HEK293 (cell line): ENCODE results near the gene DHCR7.

Source experiments
- CTCF ChIA-PET: fragments of 350-600 bp; formaldehyde crosslinking; extraction: SDS; loops from one replicate; lab custom pipeline; 2021; ENCODE audit warnings: antibody characterized with exemption; lab: Yijun Ruan, JAX
- POLR2A ChIA-PET: fragments of 300-600 bp; formaldehyde crosslinking; extraction: SDS; loops from one replicate; lab custom pipeline; 2020; ENCODE audit warnings: antibody characterized with exemption, inconsistent platforms; lab: Yijun Ruan, JAX
- H3K27ac ChIP-seq: fragments of 200-500 bp; sonication (Bioruptor generic); 2 replicates; pipeline ENCODE4 v1.5.1; 2014; ENCODE audit warnings: low read depth, low read length, control low read depth, inconsistent platforms; ENCODE audit errors: extremely low read depth
- H3K36me3 ChIP-seq, 2 experiments: fragments of 200-500 bp in 1 of 2; sonication (Bioruptor generic) in 1 of 2; 1 replicate in 1 of 2; 2 replicates in 1 of 2; pipeline ENCODE4 v1.5.1; 2014 to 2017; ENCODE audit warnings: inconsistent platforms in 2 of 2, low read length in 2 of 2; ENCODE audit not compliant: control insufficient read depth in 2 of 2, insufficient read depth in 1 of 2
- H3K4me1 ChIP-seq: fragments of 200-500 bp; sonication (Bioruptor generic); 2 replicates; pipeline ENCODE4 v1.5.1; 2014; ENCODE audit warnings: mild to moderate bottlenecking, low read length, inconsistent platforms; ENCODE audit not compliant: control insufficient read depth, insufficient read depth
- H3K4me3 ChIP-seq: 2 replicates; pipeline ENCODE4 v1.5.1; 2011; ENCODE audit warnings: low read depth, mild to moderate bottlenecking, control low read depth, low read length, moderate library complexity
- H3K9me3 ChIP-seq: fragments of 200-500 bp; sonication (Bioruptor generic); 2 replicates; pipeline ENCODE4 v1.5.1; 2014; ENCODE audit warnings: low read depth, low read length, inconsistent platforms; ENCODE audit not compliant: control insufficient read depth, insufficient read depth
- GFI1B ChIP-seq: fragments of 450-650 bp; formaldehyde crosslinking; IDR thresholded peaks from 2 replicates; pipeline ENCODE4 v1.5.1; 2016; ENCODE audit warnings: missing biosample characterization, missing genetic modification characterization
- MYNN ChIP-seq: fragments of 450-650 bp; formaldehyde crosslinking; IDR thresholded peaks from 2 replicates; pipeline ENCODE4 v1.5.1; 2016; ENCODE audit warnings: missing biosample characterization, missing genetic modification characterization, borderline replicate concordance
- SP2 ChIP-seq: fragments of 450-650 bp; formaldehyde crosslinking; IDR thresholded peaks from 2 replicates; pipeline ENCODE4 v1.5.1; 2016; ENCODE audit warnings: missing biosample characterization, missing genetic modification characterization
- ZFHX2 ChIP-seq: fragments of 450-650 bp; formaldehyde crosslinking; conservative IDR thresholded peaks from 2 replicates; pipeline ENCODE4 v1.5.1; 2016; ENCODE audit warnings: missing biosample characterization, missing genetic modification characterization
- ZFP3 ChIP-seq: fragments of 450-650 bp; formaldehyde crosslinking; IDR thresholded peaks from 2 replicates; pipeline ENCODE4 v1.5.1; 2016; ENCODE audit warnings: low read depth, missing biosample characterization, missing genetic modification characterization
- ZNF146 ChIP-seq: fragments of 450-650 bp; formaldehyde crosslinking; IDR thresholded peaks from 2 replicates; pipeline ENCODE4 v1.5.1; 2016; ENCODE audit warnings: missing biosample characterization, missing genetic modification characterization
- TF ChIP-seq, protein P1 (sequence below): fragments of 450-650 bp; formaldehyde crosslinking; IDR thresholded peaks from 2 replicates; pipeline ENCODE4 v1.5.1; 2016; ENCODE audit warnings: missing biosample characterization, missing genetic modification characterization
- TF ChIP-seq, protein P2 (sequence below): fragments of 450-650 bp; formaldehyde crosslinking; conservative IDR thresholded peaks from 2 replicates; pipeline ENCODE4 v1.5.1; 2016; ENCODE audit warnings: low read depth, missing biosample characterization, missing genetic modification characterization
- TF ChIP-seq, protein P3 (sequence below): fragments of 450-650 bp; IDR thresholded peaks from 2 replicates; pipeline ENCODE4 v1.5.1; 2018; ENCODE audit warnings: missing biosample characterization, missing genetic modification characterization
- TF ChIP-seq, protein P4 (sequence below): fragments of 450-650 bp; formaldehyde crosslinking; optimal IDR thresholded peaks from 2 replicates; pipeline ENCODE3; 2016; ENCODE audit warnings: missing biosample characterization, mild to moderate bottlenecking, missing genetic modification characterization

The DHCR7 gene

DNA sequence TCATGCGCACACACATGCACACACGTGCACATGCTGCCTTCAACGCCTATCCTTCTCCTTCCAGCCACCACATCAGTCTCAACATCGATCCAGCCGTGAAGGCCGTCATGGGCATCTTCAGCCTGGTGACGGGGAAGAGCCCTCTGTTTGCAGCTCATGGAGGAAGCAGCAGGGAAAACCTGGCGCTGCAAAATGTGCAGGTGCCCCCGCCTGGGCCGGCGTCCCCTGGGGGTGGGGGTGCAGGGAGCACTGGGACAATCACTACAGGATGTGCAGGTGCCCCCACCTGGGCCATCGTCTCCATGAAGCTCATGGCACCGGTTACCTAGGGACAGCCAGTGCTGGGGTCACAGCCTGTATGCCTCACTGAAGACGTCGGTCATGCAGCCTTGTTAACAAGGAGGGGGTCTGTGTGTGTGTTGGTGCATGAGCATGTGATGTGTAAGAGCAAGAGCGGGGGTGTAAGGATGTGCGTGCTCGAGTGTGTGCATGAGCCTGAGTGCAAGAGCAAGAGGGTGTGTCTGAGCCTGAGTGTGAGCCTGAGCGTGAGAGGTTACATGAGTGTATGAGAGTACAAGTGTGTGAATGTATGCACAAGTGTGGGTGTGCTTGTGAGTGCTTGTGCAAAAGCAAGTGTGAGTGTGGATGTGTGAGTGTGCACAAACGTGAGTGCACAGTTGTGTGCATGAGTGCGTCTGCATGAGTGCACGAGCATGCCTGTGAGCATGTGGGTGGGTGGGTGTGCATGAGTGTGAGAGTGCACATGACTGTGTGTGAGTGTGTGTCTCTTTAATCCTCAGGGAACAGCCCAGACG, 36.3 kb upstream of the DHCR7 start:
- Histone ChIP-seq H3K9me3 (no peaks in the 10 kb centered on the region), H3K27ac (no peak overlapping the region), H3K4me3 (no peak overlapping the region), H3K36me3 (peaks cover 4 to 65% of the 10 kb centered on the region in 2 experiments; a peak in 2 of 3 replicates), H3K4me1 (no peaks in the 10 kb centered on the region)
- POLR2A ChIA-PET = interaction anchor here (0.6 kb wide), 1 partner anchor 32 kb away, joined by 3 read pairs; the partner anchor contains the start of gene NADSYN1
- CTCF ChIA-PET = no interaction called here
- TF ChIP-seq ZFHX2 = 0 out of 2 replicates have a peak, but pooled peaks have one; percentile 6
- TF ChIP-seq, protein P1, sequence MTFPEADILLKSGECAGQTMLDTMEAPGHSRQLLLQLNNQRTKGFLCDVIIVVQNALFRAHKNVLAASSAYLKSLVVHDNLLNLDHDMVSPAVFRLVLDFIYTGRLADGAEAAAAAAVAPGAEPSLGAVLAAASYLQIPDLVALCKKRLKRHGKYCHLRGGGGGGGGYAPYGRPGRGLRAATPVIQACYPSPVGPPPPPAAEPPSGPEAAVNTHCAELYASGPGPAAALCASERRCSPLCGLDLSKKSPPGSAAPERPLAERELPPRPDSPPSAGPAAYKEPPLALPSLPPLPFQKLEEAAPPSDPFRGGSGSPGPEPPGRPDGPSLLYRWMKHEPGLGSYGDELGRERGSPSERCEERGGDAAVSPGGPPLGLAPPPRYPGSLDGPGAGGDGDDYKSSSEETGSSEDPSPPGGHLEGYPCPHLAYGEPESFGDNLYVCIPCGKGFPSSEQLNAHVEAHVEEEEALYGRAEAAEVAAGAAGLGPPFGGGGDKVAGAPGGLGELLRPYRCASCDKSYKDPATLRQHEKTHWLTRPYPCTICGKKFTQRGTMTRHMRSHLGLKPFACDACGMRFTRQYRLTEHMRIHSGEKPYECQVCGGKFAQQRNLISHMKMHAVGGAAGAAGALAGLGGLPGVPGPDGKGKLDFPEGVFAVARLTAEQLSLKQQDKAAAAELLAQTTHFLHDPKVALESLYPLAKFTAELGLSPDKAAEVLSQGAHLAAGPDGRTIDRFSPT (tag by site-specific recombination) = no peak

DNA sequence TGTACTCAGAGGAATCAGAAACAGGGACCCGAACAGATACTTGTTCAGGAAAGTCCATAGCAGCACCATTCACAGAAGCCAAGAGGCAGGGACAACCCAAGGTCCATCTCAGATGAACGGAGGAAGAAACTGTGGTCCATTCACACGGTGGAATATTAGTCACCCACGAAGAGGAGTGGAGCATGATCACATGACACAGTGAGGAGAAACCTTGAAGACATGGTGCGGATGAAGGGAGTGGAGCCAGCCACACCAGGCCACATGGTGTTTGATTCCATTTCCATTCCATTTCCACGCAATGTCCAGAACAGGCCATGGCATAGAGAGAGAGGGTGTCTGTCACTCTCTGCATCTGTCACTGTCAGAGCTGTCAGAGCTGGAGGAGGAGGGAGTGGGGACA, 35.5 kb upstream of the DHCR7 start:
- Histone ChIP-seq H3K27ac (no peak overlapping the region), H3K36me3 (peaks cover 4 to 70% of the 10 kb centered on the region in 2 experiments; a peak in 2 of 3 replicates), H3K4me1 (no peaks in the 10 kb centered on the region), H3K4me3 (no peak overlapping the region), H3K9me3 (no peaks in the 10 kb centered on the region)
- ChIA-PET POLR2A (interaction anchor here (0.6 kb wide), 1 partner anchor 31 kb away, joined by 3 read pairs; the partner anchor contains the start of gene NADSYN1), CTCF (no interaction called here)
- TF ChIP-seq, protein P2, sequence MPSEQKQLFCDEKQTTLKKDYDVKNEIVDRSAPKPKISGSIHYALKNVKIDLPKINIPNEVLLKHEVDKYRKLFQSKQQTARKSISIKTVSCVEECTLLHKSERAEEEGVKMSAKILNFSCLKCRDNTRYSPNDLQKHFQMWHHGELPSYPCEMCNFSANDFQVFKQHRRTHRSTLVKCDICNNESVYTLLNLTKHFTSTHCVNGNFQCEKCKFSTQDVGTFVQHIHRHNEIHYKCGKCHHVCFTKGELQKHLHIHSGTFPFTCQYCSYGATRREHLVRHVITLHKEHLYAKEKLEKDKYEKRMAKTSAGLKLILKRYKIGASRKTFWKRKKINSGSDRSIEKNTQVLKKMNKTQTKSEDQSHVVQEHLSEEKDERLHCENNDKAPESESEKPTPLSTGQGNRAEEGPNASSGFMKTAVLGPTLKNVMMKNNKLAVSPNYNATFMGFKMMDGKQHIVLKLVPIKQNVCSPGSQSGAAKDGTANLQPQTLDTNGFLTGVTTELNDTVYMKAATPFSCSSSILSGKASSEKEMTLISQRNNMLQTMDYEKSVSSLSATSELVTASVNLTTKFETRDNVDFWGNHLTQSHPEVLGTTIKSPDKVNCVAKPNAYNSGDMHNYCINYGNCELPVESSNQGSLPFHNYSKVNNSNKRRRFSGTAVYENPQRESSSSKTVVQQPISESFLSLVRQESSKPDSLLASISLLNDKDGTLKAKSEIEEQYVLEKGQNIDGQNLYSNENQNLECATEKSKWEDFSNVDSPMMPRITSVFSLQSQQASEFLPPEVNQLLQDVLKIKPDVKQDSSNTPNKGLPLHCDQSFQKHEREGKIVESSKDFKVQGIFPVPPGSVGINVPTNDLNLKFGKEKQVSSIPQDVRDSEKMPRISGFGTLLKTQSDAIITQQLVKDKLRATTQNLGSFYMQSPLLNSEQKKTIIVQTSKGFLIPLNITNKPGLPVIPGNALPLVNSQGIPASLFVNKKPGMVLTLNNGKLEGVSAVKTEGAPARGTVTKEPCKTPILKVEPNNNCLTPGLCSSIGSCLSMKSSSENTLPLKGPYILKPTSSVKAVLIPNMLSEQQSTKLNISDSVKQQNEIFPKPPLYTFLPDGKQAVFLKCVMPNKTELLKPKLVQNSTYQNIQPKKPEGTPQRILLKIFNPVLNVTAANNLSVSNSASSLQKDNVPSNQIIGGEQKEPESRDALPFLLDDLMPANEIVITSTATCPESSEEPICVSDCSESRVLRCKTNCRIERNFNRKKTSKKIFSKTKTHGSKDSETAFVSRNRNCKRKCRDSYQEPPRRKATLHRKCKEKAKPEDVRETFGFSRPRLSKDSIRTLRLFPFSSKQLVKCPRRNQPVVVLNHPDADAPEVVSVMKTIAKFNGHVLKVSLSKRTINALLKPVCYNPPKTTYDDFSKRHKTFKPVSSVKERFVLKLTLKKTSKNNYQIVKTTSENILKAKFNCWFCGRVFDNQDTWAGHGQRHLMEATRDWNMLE (tag by site-specific recombination) = no peak
- TF ChIP-seq GFI1B (no peak), MYNN (tag by site-specific recombination) (no peak), ZFP3 (tag by site-specific recombination) (no peak), SP2 (tag by site-specific recombination) (no peak), ZNF146 (tag by site-specific recombination) (peak; percentile 92)
- TF ChIP-seq, protein P3, sequence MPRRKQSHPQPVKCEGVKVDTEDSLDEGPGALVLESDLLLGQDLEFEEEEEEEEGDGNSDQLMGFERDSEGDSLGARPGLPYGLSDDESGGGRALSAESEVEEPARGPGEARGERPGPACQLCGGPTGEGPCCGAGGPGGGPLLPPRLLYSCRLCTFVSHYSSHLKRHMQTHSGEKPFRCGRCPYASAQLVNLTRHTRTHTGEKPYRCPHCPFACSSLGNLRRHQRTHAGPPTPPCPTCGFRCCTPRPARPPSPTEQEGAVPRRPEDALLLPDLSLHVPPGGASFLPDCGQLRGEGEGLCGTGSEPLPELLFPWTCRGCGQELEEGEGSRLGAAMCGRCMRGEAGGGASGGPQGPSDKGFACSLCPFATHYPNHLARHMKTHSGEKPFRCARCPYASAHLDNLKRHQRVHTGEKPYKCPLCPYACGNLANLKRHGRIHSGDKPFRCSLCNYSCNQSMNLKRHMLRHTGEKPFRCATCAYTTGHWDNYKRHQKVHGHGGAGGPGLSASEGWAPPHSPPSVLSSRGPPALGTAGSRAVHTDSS (tag by site-specific recombination) = no peak
- TF ChIP-seq, protein P4, sequence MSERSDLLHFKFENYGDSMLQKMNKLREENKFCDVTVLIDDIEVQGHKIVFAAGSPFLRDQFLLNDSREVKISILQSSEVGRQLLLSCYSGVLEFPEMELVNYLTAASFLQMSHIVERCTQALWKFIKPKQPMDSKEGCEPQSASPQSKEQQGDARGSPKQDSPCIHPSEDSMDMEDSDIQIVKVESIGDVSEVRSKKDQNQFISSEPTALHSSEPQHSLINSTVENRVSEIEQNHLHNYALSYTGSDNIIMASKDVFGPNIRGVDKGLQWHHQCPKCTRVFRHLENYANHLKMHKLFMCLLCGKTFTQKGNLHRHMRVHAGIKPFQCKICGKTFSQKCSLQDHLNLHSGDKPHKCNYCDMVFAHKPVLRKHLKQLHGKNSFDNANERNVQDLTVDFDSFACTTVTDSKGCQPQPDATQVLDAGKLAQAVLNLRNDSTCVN (tag by site-specific recombination) = no peak
